Hematopoietic multipotent progenitor cell treated with erythropoietin and hydrocortisone succinate and interleukin-3 and kit ligand, for 15 days (in vitro differentiated cells): ENCODE results near the gene MYO10.
"Not testable (repeated sequence)": the region's sequence is repeated elsewhere in the genome, so short reads cannot be mapped to it uniquely, and the experiment has no call there.

Experiments used
- DNase-seq: peaks from one replicate; pipeline ENCODE4 v3.0.0-alpha.2; 2015; ENCODE audit warnings: low spot score

The MYO10 gene

GRCh38 chr5:16862777-16863176 is 73.3 kb downstream of the MYO10 start:
- no peak for DNase-seq

GRCh38 chr5:16859346-16859745 is 76.7 kb downstream of the MYO10 start:
- DNase-seq: no peak

GRCh38 chr5:16858151-16858550 is 77.9 kb downstream of the MYO10 start:
- DNase-seq: no peak

- DNase-seq: no peak
Observed at GRCh38 chr5:16857635-16858034, 78.5 kb downstream of the MYO10 start.

GRCh38 chr5:16856531-16856930 is 79.6 kb downstream of the MYO10 start:
- DNase-seq: no peak

GRCh38 chr5:16855898-16856297 is 80.2 kb downstream of the MYO10 start:
- DNase-seq: no peak

DNA sequence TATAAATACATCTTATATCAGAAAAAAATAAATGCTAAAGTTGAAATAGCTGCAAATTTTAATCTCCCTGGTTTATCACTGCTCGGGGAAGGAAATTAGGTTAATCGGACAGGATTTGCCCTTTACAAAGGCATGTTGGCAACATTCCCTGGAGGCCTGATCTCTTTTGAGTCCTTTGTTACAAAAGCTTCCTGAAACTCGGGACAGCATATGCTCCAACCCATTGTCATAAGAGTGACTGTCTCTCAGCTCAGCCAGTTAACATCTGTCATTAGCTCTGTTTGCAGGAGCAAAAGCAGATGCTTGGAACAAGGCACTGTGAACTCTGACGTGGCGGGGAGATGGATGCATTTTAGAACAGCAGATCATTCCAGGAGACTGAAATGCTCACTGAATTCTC is 80.6 kb downstream of the MYO10 start:
- no peak for DNase-seq

GRCh38 chr5:16854351-16854750 is 81.7 kb downstream of the MYO10 start:
- no peak for DNase-seq

DNA sequence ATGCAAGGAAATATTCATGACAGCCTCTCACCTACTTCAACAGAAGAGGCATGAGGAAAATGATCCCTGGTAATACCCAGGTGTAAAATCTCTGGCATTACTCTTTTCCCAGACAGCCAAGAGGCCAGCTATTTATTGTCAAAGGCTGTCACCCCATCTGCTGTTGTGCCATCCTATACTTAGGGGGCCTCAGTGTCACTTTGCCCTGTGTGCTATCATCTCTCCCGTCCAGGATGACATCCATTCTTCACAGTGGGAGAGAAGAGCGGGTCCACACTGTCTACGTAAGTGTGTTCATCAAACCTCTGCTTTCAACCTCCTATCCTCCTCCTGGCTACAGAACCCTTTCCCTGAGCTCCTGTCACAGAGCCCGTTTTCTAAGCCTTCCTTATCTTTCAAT is 82.6 kb downstream of the MYO10 start:
- no peak for DNase-seq

DNA sequence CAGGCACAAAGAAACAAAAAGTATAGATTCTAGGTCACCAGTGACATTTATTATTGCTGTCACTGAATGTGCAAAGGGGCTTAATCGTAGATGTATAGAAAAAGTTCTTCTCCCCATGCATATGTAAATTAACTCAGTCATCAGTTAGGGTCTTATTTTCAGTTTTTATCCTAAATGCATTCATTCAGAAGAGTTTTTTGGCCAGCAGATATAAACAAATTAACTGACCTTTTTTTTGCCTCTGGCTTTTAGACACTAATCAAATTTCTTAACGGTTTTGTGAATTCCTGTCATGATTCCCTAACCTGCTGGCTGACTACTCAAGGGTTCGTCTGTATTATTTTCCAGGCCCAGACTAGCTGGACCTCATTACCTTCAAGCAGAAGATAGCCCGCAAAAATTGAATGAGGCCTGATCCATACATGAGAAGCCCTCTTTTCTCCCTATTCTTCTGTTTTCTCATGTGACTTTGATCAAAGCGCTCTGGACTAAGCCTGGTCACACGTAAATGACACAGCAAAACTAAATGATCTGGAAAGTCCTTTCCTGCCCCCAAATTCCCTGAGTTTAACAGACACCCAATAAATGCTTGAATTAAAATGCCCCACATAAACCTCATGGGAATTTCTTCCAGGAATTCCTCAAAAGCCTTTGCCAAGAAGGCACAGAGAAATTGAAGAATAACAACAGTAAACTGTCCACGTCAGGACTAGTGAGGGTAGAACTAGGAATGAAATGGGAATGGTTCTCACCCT is 83.7 kb downstream of the MYO10 start:
- no peak for DNase-seq

- DNase-seq: no peak
Observed at GRCh38 chr5:16849775-16850174, 86.3 kb downstream of the MYO10 start.

GRCh38 chr5:16849181-16849580 is 86.9 kb downstream of the MYO10 start:
- DNase-seq: no peak

DNA sequence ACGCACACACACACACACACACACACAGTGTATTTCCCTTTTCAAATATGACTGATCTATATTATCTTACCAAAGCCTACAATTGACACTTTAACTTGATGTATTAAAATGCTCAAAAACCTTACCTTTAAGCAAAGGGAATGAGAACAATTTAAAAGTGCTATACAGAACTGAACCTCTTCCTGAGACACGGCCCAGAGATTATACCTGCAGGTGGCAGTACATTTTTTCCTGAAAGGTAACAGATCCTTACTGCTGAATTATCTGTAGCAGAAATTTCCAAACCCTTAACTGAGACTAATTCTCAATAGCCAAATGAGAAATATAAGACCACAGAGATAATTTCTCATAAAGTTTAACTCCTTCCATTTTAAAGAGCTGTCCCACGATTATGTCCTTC is 91.1 kb downstream of the MYO10 start:
- no peak for DNase-seq

DNA sequence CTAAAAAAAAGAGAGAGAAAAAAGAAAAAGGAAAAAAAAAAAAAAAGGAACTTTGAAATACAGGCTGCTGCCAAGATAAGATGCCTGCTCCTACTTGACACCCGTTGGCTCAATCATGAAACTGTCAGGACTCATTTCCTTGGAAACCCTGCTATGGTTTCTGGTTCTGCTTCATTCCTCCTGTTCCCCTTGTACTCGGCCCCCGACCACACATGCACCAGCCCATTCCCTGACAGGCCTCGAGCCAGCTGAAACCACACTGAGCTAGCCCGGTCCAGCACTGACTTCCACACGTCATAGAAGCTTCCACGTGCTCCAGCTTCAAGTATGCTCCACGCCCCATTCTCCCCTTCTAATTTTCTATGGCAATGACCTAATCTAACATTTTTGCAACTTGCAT is 93.2 kb downstream of the MYO10 start:
- DNase-seq: no peak

GRCh38 chr5:16841416-16841815 is 94.7 kb downstream of the MYO10 start:
- DNase-seq: no peak

GRCh38 chr5:16837305-16837704 is 98.8 kb downstream of the MYO10 start:
- no peak for DNase-seq

GRCh38 chr5:16834029-16834428 is 102.1 kb downstream of the MYO10 start:
- DNase-seq: no peak

DNA sequence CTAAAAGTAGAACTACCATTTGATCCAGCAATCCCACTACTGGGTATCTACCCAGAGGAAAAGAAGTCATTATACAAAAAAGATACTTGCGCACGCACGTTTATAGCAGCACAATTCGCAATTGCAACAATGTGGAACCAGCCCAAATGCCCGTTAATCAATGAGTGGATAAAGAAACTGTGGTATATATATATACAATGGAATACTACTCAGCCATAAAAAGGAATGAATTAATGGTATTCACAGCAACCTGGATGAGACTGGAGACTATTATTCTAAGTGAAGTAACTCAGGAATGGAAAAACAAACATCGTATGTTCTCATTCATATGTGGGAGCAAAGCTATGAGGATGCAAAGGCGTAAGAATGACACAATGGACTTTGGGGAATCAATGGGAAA is 104.8 kb downstream of the MYO10 start:
- DNase-seq: not testable (repeated sequence)

GRCh38 chr5:16827755-16828154 is 108.3 kb downstream of the MYO10 start:
- DNase-seq: no peak

DNA sequence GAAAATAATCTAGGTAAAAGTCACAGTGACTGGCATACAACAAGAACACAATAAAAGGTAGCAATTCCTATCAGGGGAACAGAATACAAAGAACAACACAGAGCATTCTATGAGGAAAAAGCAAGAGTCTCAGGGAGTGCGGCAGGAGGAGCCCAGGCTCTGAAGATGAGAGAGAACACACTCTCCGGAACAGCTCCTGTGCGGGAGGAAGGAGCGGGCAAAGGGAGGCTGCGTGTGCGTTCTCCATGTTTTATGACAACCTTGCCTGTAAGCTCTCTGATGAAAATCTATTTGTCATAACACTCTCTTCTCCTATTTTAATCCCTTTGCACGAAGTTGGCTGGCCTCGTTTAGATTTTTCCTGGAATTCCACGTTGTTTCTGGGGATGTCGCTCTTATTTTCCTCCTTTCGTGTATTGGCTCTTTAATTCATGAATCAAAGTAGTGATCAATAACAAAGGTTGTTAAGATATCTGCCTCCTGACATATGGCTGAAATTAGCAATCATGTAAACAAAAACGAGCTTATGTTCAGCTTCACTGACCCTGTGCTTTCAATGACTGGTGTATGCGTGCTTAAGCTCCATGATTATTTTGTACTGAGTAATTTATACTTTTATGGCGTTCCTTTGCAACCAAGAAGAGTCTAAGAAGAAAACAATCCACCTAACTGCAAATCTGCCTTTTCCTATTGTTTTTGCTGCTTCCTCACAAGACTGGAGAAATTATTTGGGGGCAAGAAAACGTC is 109.5 kb downstream of the MYO10 start:
- DNase-seq: no peak

GRCh38 chr5:16819522-16820167 is 116.4 kb downstream of the MYO10 start:
- no peak for DNase-seq

DNA sequence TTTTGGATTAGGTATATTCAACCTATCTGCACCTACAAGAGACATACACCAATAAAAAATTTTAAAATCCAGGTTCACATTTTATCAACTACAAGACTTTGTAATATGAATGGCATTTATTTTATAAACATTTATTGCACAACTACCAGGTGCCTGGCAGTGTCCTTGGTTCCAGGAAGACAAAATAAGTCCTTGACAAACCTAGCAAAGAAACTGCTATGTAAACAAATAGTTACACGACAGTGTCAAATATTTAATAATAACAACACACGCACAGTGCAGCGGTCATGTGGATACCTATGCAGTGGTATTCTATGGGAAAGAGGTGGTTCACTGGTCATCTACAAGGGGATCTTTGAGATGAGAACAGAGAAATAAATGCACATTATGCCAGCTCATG is 120.7 kb downstream of the MYO10 start:
- no peak for DNase-seq

DNA sequence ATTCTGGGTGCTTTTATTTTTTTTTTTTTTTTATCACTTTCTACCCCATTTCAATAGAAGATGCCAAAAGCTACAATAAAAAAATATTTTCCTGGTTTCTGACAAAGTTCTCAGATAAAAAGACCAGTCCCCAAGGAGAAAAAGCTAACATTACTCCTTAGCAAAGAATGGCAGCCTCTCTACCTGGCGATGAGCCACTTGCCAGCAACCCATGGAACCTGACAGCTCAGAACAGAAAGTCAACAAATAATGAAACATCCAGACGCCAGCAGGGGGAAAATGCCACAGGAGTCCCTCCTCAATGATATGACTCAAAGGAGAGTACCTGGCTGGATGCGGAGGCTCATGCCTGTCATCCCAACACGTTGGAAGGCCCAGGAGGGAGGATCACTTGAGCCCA is 123.2 kb downstream of the MYO10 start:
- DNase-seq: no peak
